GM13977 (cell line): ENCODE results near the gene RBFOX2.
A peak's percentile ranks its signal among the peaks of the same experiment; 100 is the strongest.
"Not testable (repeated sequence)": the region's sequence is repeated elsewhere in the genome, so short reads cannot be mapped to it uniquely, and the experiment has no call there.

Experiments
- DNase-seq: peaks from one replicate; pipeline ENCODE4 v3.0.0; 2012; ENCODE audit warnings: low spot score
- in situ Hi-C: fragments of 300-500 bp; cut with MboI; formaldehyde crosslinking; loops from one replicate; pipeline ENCODE4 v1.12.0; 2022; ENCODE audit warnings: low sequenced_read_pairs, low pct_unique_long_range_greater_than_20kb, mixed read lengths, inconsistent platforms; ENCODE audit not compliant: unreplicated experiment
- TF ChIP-seq, protein P1 (sequence below): IDR thresholded peaks from 2 replicates; pipeline ENCODE4 v1.5.1; 2012; ENCODE audit warnings: mild to moderate bottlenecking, control low read depth; ENCODE audit not compliant: insufficient read depth; ENCODE audit errors: extremely low read depth, missing control alignments

The RBFOX2 gene

DNA sequence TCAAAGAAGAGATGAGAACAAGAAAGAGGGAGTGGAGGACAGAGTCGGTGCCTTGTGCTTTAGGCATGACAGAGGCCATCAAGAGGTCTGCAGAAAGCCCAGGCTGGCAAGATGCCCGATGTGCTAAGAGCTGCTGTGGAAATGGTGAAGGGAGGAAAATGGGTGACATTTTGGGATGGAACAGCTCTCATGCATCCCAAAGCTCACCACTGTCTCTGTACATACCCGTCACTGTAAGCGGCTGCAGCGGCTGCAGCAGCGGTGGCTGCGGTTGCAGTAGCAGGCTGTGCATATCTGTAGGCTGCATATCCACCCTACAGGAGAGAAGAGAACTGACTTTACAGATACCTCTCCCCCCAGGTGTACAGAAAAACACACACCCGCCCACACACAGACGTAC lies 282.4 kb downstream of the RBFOX2 start:
- DNase-seq = no peak
- in situ Hi-C loops = no loop called here
- TF ChIP-seq, protein P1, sequence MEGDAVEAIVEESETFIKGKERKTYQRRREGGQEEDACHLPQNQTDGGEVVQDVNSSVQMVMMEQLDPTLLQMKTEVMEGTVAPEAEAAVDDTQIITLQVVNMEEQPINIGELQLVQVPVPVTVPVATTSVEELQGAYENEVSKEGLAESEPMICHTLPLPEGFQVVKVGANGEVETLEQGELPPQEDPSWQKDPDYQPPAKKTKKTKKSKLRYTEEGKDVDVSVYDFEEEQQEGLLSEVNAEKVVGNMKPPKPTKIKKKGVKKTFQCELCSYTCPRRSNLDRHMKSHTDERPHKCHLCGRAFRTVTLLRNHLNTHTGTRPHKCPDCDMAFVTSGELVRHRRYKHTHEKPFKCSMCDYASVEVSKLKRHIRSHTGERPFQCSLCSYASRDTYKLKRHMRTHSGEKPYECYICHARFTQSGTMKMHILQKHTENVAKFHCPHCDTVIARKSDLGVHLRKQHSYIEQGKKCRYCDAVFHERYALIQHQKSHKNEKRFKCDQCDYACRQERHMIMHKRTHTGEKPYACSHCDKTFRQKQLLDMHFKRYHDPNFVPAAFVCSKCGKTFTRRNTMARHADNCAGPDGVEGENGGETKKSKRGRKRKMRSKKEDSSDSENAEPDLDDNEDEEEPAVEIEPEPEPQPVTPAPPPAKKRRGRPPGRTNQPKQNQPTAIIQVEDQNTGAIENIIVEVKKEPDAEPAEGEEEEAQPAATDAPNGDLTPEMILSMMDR = no peak

DNA sequence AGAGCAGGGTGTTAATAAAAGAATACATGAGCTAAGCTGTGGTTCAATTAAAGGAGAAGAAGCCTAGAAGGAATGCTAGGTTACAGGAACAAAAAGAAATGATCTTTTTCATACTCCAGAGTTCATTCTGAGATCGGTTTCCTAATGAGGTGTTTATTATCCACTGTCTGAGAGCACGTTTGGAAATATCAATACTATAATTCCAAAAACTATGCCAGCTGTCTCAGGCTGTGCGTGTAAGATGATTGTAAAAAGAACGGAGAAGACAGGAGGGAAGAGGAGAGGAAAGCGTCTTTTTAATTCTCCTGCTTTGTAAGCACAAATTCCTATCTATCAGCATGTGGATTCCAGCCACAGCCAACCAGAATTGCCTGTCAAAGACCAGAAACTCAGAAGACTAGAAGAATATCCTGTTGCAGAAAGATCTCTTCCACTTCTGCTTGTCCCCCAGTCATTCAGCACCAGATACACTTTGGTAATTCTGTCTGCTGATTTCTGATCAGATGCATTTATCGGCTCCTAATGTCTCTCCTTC lies 285.2 kb downstream of the RBFOX2 start:
- TF ChIP-seq, protein P1 = no peak
- DNase-seq = no peak
- in situ Hi-C loops = no loop called here

DNA sequence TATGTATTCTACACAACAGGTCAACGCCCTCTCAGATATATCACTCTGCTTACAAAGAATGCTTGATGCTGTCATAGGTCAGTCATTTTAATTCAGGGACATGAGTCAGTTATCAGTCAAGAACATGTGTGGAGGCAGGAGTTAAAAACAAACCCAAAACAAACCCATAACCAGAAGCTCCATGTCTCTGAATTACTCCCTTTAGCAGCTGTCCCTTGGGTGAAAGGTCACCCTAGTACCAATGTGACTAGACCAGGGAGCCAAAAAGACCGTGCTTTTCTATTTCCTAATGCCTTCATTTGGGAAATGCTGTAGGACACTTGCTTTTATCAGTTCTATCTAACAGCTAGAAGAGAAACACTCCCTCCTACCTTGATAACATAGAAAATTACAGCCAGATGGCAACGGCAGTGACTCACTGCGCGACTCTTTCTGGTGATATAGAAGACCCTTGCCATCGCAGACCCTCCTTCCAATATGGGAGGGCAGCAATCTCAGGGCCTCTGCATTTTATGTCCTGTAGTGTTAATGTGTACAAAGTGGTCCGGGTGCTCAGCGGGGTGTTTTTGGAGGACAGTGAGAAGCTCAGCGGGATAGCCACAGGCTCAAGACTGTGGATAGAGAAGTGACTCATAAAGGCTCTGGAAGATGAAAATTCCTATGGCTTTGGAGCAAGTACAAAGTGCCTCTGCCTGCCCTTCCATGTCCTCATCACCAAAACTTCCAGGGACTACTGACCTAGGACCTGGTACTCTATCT lies 286.1 kb downstream of the RBFOX2 start:
- in situ Hi-C loops = no loop called here
- DNase-seq = no peak
- TF ChIP-seq, protein P1 = no peak

DNA sequence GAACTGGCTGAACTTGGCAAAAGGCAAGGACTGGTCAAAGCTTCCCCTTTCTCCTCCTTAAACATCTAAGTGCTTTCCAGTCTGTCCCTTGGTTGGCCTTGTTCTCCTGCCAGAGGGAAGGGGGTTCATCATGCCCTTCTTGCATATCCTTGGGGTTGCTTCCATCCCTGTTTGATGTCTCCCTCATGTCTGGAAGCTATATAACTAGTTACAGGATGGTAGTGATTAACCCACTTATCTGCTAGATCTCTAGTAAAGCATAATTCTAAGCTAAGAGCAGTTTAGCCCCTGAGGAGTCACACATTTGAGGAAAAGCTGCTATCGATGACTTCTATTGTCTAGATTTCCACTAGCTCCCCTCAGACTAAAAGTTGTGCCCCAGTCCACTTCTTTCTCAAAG lies 288.0 kb downstream of the RBFOX2 start:
- DNase-seq = no peak
- TF ChIP-seq, protein P1 = no peak
- in situ Hi-C loops = no loop called here

DNA sequence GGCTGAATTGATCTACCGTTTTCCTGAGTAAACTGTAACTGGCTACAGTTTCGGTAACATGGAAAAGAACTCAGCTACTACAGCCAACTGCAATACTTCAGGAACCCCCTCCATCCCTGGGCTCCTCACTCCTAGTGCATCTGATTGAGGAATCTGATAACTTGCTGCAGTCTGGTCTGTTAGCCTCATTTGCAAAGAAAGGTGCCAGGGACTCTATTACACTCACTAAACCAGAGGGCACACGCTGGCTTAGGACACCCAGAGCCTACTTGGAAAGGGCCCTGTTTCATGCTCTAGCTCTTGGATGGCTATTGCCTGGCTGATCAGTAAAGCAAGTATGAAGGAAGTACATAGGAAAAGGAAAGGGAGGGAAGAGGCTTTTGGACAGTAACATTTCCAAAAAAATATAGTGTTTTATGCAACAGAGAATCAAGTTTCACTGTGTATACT lies 288.7 kb downstream of the RBFOX2 start:
- in situ Hi-C loops = no loop called here
- TF ChIP-seq, protein P1 = no peak
- DNase-seq = no peak

DNA sequence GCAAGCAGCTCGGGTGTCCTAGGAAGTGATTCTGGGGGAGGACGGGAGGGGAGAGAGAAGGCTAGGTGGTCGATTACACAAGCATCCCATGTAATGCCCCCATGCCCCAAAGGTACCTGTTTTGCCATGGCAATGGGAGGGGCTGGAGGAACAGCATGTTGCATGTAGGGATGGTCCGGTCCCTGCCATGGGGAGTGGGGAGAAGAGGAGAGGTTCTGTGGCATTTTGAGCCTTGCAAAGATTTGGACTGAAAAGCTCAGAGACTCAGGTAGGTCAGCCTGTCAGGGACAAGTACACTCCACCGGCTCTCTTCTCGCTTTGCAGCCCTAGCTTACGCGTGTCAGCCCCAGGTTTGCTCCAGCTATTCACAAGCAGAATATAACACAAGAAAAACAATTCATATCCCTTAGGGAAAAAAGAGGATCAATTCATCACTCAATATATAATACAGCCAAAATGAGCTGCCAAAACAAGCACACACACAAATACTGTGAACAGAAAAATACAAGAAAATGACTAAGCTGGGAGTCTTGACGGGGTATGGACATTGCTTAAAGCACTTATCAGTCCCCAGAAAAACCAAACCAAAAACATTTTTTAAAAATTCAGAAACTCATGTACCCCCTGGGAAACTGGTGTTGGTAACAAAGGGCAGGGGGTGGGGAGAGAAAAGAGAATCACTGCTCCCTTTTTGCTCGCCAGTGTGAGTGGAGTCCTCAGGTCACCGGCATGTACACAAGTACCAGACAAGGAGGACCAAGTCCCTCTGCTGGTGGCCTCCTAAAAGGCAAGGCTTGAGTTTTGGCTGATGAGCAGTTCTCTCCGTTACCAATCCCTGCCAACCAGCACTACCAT lies 289.3 kb downstream of the RBFOX2 start:
- no peak for DNase-seq
- TF ChIP-seq, protein P1 = peak; percentile 2
- in situ Hi-C loops = no loop called here

DNA sequence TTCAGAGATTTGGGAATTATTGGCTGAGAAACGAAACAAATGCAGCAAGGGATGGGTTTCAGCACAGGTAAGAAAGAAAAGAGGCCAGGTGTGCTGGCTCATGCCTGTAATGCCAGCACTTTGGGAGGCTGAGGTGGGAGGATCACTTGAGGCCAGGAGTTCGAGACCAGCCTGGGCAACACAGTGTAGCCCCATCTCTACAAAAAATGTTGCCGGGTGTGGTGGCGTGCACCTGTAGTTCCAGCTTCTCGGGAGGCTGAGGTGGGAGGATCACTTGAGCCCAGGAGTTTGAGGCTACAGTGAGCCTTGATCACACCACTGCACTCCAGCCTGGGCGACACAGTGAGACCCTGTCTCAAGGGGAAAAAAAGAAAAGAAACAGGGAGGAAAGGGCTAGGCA lies 290.7 kb downstream of the RBFOX2 start:
- in situ Hi-C loops, DNase-seq: not testable (repeated sequence)
